Astrocyte (in vitro differentiated cells and primary cell): ENCODE measurements around the gene TMOD1. TPM values are rescaled to one million over a fixed set of nuclear protein-coding genes. Genes with fewer than 3 reads are reported as not detected.

Source experiments
- DNase-seq: peaks from one replicate; pipeline ENCODE4 v3.0.0-alpha.2; 2010; ENCODE audit warnings: low read depth
- FAIRE-seq: peaks from 2 replicates; lab custom pipeline; 2011; peaks lifted over from hg19 to GRCh38; lab: Jason Lieb, UNC
- H2AFZ ChIP-seq: 2 replicates; pipeline ENCODE4 v1.6.0; 2012; ENCODE audit warnings: low read depth, low read length, inconsistent platforms
- H3K27ac ChIP-seq: 2 replicates; pipeline ENCODE4 v1.5.1; 2011; ENCODE audit warnings: low read depth, low read length, inconsistent platforms
- H3K27me3 ChIP-seq: 2 replicates; pipeline ENCODE4 v1.6.0; 2011; ENCODE audit warnings: low read length, inconsistent platforms; ENCODE audit not compliant: insufficient read depth
- H3K36me3 ChIP-seq: 2 replicates; pipeline ENCODE4 v1.5.1; 2011; ENCODE audit warnings: low read length, inconsistent platforms; ENCODE audit not compliant: insufficient read depth
- H3K4me1 ChIP-seq: 2 replicates; pipeline ENCODE4 v1.5.1; 2011; ENCODE audit warnings: low read length, inconsistent platforms; ENCODE audit not compliant: insufficient read depth
- H3K4me2 ChIP-seq: 2 replicates; pipeline ENCODE4 v1.6.0; 2012; ENCODE audit warnings: low read length, inconsistent platforms
- H3K4me3 ChIP-seq: 2 replicates; pipeline ENCODE4 v1.5.1; 2011; ENCODE audit warnings: low read depth, mild to moderate bottlenecking, low read length, inconsistent platforms; ENCODE audit not compliant: insufficient read depth
- H3K79me2 ChIP-seq: 2 replicates; pipeline ENCODE4 v1.6.0; 2012; ENCODE audit warnings: mild to moderate bottlenecking, low read length, inconsistent platforms; ENCODE audit not compliant: insufficient read depth
- H3K9ac ChIP-seq: 2 replicates; pipeline ENCODE4 v1.6.0; 2012; ENCODE audit warnings: mild to moderate bottlenecking, low read length, inconsistent platforms
- H3K9me3 ChIP-seq: 2 replicates; pipeline ENCODE4 v1.5.1; 2012; ENCODE audit warnings: low read depth, mild to moderate bottlenecking, low read length, inconsistent platforms; ENCODE audit not compliant: insufficient read depth
- H4K20me1 ChIP-seq: 2 replicates; pipeline ENCODE4 v1.6.0; 2012; ENCODE audit warnings: low read length, inconsistent platforms; ENCODE audit not compliant: insufficient read depth
- H3K27ac Mint-ChIP-seq: one replicate; pipeline ENCODE4 v1.8.0; 2021; ENCODE audit warnings: mild to moderate bottlenecking, mixed read lengths; ENCODE audit not compliant: unreplicated experiment
- H3K27me3 Mint-ChIP-seq: one replicate; pipeline ENCODE4 v1.8.0; 2021; ENCODE audit warnings: low read depth, mixed read lengths; ENCODE audit not compliant: unreplicated experiment
- H3K36me3 Mint-ChIP-seq: one replicate; pipeline ENCODE4 v1.8.0; 2021; ENCODE audit warnings: low read depth, mixed read lengths; ENCODE audit not compliant: unreplicated experiment
- H3K4me1 Mint-ChIP-seq: one replicate; pipeline ENCODE4 v1.8.0; 2021; ENCODE audit warnings: low read depth, mixed read lengths; ENCODE audit not compliant: unreplicated experiment
- H3K4me3 Mint-ChIP-seq: one replicate; pipeline ENCODE4 v1.8.0; 2021; ENCODE audit warnings: mild to moderate bottlenecking, moderate library complexity, mixed read lengths; ENCODE audit not compliant: unreplicated experiment
- H3K9me3 Mint-ChIP-seq: one replicate; pipeline ENCODE4 v1.8.0; 2021; ENCODE audit warnings: mild to moderate bottlenecking, mixed read lengths; ENCODE audit not compliant: unreplicated experiment
- EZH2 ChIP-seq: IDR thresholded peaks from 2 replicates; pipeline ENCODE4 v1.6.1; 2012; ENCODE audit warnings: mild to moderate bottlenecking, low read length, inconsistent platforms; ENCODE audit not compliant: insufficient read depth
- total RNA-seq: library from RNA; stranded (reverse); gene quantifications from 2 replicates; pipeline ENCODE4 v1.2.1, GENCODE V29; 2021
- TF ChIP-seq, protein P1 (sequence below): IDR thresholded peaks from 2 replicates; pipeline ENCODE4 v1.5.1; 2011; ENCODE audit warnings: low read depth, mild to moderate bottlenecking, inconsistent platforms, low read length, moderate library complexity; ENCODE audit not compliant: insufficient read depth

TMOD1 gene
- total RNA-seq, 1 donor from 2014 or later, result 0.48 TPM

DNA sequence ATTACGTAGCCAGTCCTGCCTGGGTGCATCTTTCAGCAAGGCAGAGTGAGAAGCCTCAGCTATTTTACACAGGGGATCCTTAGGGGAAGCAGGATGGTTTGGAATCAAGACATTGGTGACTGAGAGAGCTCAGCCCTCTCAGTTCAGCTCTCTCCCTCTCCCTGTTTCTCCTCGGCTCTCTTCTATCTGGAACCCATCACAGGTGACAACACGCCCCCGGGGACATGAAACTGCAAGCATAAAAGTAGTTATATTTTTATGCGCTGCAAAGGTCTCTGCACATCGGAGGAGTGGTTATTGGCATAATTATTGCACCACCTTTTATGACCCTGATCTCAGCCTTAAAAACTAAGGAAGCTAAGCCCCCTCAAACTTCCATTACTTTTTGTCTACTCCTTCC lies 14.2 kb downstream of the TMOD1 start:
- FAIRE-seq (no peak), DNase-seq (no peak)
- Histone ChIP-seq H3K9me3 (no peaks in the 10 kb centered on the region), H3K4me2 (no peak overlapping the region), H3K27ac (no peak overlapping the region), H3K27me3 (peaks cover 2% of the 10 kb centered on the region), H3K9ac (no peak overlapping the region), H3K36me3 (no peaks in the 10 kb centered on the region), H3K4me1 (peaks cover 4% of the 10 kb centered on the region), H2AFZ (no peak overlapping the region), H3K79me2 (no peaks in the 10 kb centered on the region), H3K4me3 (no peak overlapping the region), H4K20me1 (no peaks in the 10 kb centered on the region)
- H3K36me3 Mint-ChIP-seq, result no peaks in the 10 kb centered on the region
- H3K4me1 Mint-ChIP-seq, result peaks cover 1% of the 10 kb centered on the region
- H3K27ac Mint-ChIP-seq, result no peak overlapping the region
- H3K27me3 Mint-ChIP-seq, result peaks cover 55% of the 10 kb centered on the region
- no peak overlapping the region for H3K4me3 Mint-ChIP-seq
- TF ChIP-seq, protein P1, sequence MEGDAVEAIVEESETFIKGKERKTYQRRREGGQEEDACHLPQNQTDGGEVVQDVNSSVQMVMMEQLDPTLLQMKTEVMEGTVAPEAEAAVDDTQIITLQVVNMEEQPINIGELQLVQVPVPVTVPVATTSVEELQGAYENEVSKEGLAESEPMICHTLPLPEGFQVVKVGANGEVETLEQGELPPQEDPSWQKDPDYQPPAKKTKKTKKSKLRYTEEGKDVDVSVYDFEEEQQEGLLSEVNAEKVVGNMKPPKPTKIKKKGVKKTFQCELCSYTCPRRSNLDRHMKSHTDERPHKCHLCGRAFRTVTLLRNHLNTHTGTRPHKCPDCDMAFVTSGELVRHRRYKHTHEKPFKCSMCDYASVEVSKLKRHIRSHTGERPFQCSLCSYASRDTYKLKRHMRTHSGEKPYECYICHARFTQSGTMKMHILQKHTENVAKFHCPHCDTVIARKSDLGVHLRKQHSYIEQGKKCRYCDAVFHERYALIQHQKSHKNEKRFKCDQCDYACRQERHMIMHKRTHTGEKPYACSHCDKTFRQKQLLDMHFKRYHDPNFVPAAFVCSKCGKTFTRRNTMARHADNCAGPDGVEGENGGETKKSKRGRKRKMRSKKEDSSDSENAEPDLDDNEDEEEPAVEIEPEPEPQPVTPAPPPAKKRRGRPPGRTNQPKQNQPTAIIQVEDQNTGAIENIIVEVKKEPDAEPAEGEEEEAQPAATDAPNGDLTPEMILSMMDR, result no peak
- TF ChIP-seq EZH2, result no peak
- peaks cover 3% of the 10 kb centered on the region for H3K9me3 Mint-ChIP-seq

DNA sequence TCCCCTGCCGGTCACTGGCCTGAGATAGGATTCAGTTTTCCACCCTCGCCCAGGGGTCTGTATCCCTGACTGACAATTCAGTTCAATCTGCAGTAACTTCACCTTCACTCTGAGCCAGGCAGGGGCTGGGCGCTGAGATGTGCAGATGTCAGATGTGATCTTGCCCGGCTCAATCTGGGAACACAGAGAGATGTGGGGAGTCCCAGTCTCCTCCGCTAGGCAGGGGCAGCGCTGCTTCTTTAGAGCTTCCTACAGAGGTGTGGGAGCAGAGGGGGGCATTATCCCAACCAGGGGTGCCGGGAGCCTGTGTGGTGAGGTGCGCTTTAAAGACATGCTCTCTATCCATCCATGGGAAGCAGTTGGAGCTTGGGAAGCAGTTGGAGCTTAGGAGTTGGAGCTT lies 14.6 kb downstream of the TMOD1 start:
- Mint-ChIP-seq H3K36me3 (no peaks in the 10 kb centered on the region), H3K4me3 (peak overlapping the region; percentile 11), H3K4me1 (peaks cover 1% of the 10 kb centered on the region), H3K27ac (peak overlapping the region; percentile 19), H3K27me3 (peaks cover 60% of the 10 kb centered on the region), H3K9me3 (peaks cover 3% of the 10 kb centered on the region)
- Histone ChIP-seq H3K4me2 (no peak overlapping the region), H2AFZ (no peak overlapping the region), H3K9ac (no peak overlapping the region), H3K4me1 (peaks cover 4% of the 10 kb centered on the region), H3K27me3 (peaks cover 2% of the 10 kb centered on the region), H3K79me2 (no peaks in the 10 kb centered on the region), H4K20me1 (no peaks in the 10 kb centered on the region), H3K9me3 (no peaks in the 10 kb centered on the region), H3K36me3 (no peaks in the 10 kb centered on the region), H3K27ac (no peak overlapping the region), H3K4me3 (no peak overlapping the region)
- no peak for DNase-seq
- no peak for FAIRE-seq
- TF ChIP-seq, protein P1, result no peak
- no peak for TF ChIP-seq EZH2

DNA sequence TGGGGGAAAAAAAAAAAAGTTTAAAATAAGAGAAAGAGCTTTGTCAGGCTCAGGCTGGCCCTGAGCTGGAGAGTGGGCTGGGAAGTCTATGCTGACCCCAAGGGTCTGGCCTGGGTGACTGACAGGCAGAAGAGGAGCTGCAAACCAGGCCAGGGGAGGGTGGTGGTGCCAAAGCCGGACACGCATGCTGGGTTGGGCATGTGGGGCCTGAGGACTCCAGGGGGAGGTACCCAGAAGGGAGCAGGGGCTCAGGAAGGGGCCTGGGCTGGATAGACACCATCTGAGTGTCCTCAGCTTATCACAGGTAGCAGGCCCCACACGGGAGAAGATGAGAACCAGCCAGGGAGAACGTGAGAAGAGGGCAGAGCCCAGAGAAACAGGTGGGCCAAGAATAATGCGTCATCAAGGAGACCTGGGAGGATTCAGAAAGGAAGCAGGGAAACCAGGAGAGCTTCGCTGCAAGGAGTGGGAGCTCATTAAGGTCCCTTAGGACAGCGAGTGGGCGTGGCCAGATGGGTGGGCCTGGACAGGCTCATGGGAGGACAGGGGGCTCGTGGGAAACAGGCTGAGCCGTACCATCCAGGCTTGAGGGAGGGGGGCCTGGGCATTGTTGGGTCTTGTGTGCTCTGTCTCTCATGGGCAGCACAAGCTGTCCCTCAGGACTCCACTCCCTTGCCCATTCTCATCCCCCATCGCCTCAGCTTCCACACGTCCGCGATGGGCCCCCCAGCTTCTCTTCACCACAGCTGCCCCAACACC lies 16.0 kb downstream of the TMOD1 start:
- H3K9me3 Mint-ChIP-seq, result peaks cover 3% of the 10 kb centered on the region
- H3K27ac Mint-ChIP-seq, result no peak overlapping the region
- Histone ChIP-seq H2AFZ (no peak overlapping the region), H3K4me2 (no peak overlapping the region), H3K79me2 (no peaks in the 10 kb centered on the region), H3K4me1 (no peaks in the 10 kb centered on the region), H3K9ac (no peak overlapping the region), H3K27me3 (peaks cover 2% of the 10 kb centered on the region), H3K9me3 (no peaks in the 10 kb centered on the region), H3K27ac (no peak overlapping the region), H4K20me1 (no peaks in the 10 kb centered on the region), H3K36me3 (no peaks in the 10 kb centered on the region), H3K4me3 (no peak overlapping the region)
- H3K4me3 Mint-ChIP-seq, result no peak overlapping the region
- no peak for TF ChIP-seq EZH2
- TF ChIP-seq, protein P1, result no peak
- DNase-seq, result no peak
- no peaks in the 10 kb centered on the region for H3K36me3 Mint-ChIP-seq
- H3K27me3 Mint-ChIP-seq, result peaks cover 61% of the 10 kb centered on the region
- no peaks in the 10 kb centered on the region for H3K4me1 Mint-ChIP-seq
- FAIRE-seq, result no peak
